Prostate gland (tissue), 2 donors: ENCODE results near the gene SMURF2.

ENCODE experiments used
- POLR2A ChIP-seq: fragments of 450-650 bp; IDR thresholded peaks from one replicate; pipeline ENCODE4 v1.6.1; 2016; ENCODE audit warnings: antibody characterized with exemption, mild to moderate bottlenecking
- POLR2AphosphoS5 ChIP-seq: sonication (generic); formaldehyde crosslinking; IDR thresholded peaks from one replicate; pipeline ENCODE4 v1.6.1; 2017; ENCODE audit warnings: antibody characterized with exemption
- TF ChIP-seq, protein P1 (sequence below), 4 experiments: fragments of 200-600 bp in 2 of 4; fragments of 450-650 bp in 2 of 4; sonication (generic) in 2 of 4; IDR thresholded peaks; 1 replicate in 3 of 4; 2 replicates in 1 of 4; pipeline ENCODE4 v1.5.1; 2016 to 2019; ENCODE audit warnings: antibody characterized with exemption in 4 of 4, mild to moderate bottlenecking in 2 of 4, moderate library complexity in 2 of 4

- TF ChIP-seq, protein P1, sequence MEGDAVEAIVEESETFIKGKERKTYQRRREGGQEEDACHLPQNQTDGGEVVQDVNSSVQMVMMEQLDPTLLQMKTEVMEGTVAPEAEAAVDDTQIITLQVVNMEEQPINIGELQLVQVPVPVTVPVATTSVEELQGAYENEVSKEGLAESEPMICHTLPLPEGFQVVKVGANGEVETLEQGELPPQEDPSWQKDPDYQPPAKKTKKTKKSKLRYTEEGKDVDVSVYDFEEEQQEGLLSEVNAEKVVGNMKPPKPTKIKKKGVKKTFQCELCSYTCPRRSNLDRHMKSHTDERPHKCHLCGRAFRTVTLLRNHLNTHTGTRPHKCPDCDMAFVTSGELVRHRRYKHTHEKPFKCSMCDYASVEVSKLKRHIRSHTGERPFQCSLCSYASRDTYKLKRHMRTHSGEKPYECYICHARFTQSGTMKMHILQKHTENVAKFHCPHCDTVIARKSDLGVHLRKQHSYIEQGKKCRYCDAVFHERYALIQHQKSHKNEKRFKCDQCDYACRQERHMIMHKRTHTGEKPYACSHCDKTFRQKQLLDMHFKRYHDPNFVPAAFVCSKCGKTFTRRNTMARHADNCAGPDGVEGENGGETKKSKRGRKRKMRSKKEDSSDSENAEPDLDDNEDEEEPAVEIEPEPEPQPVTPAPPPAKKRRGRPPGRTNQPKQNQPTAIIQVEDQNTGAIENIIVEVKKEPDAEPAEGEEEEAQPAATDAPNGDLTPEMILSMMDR (IDR thresholded peaks at IDR 0.05): no peak
- no peak for TF ChIP-seq POLR2A
- TF ChIP-seq POLR2AphosphoS5: no peak
Measured at GRCh38 chr17:64639516-64639915, 22.6 kb downstream of the SMURF2 start.
